HUES6 (cell line): ENCODE data around the gene ACOT7.
A peak's percentile ranks its signal among the peaks of the same experiment; 100 is the strongest.
"Not testable (repeated sequence)": the region's sequence is repeated elsewhere in the genome, so short reads cannot be mapped to it uniquely, and the experiment has no call there.

Source experiments
- H3K27ac ChIP-seq: 2 replicates; pipeline ENCODE4 v1.7.0; 2013; ENCODE audit warnings: low read depth, mild to moderate bottlenecking, low read length, inconsistent platforms
- H3K27me3 ChIP-seq: 2 replicates; pipeline ENCODE4 v1.6.1; 2013; ENCODE audit warnings: low read length; ENCODE audit not compliant: control insufficient read depth, insufficient read depth
- H3K36me3 ChIP-seq: 2 replicates; pipeline ENCODE4 v1.6.1; 2013; ENCODE audit warnings: low read length; ENCODE audit not compliant: control insufficient read depth, insufficient read depth
- H3K4me1 ChIP-seq: 2 replicates; pipeline ENCODE4 v1.6.1; 2013; ENCODE audit warnings: low read length; ENCODE audit not compliant: control insufficient read depth, insufficient read depth
- H3K4me3 ChIP-seq: 2 replicates; pipeline ENCODE4 v1.5.1; 2013; ENCODE audit warnings: low read depth, low read length
- H3K9ac ChIP-seq: one replicate; pipeline ENCODE4 v1.6.1; 2013; ENCODE audit warnings: mild to moderate bottlenecking, low read length
- H3K9me3 ChIP-seq: 2 replicates; pipeline ENCODE4 v1.6.1; 2013; ENCODE audit warnings: low read depth, low read length; ENCODE audit not compliant: control insufficient read depth, insufficient read depth

The ACOT7 gene

GRCh38 chr1:6429660-6430411 lies 36.3 kb upstream of the ACOT7 start:
- not testable (repeated sequence) for H3K4me3 ChIP-seq, H3K36me3 ChIP-seq, H3K4me1 ChIP-seq, H3K9ac ChIP-seq, H3K9me3 ChIP-seq, H3K27ac ChIP-seq
- H3K27me3 ChIP-seq, result peaks cover 52% of the 10 kb centered on the region

GRCh38 chr1:6428453-6428852 lies 34.9 kb upstream of the ACOT7 start:
- not testable (repeated sequence) for H3K4me1 ChIP-seq, H3K4me3 ChIP-seq
- peaks cover 62% of the 10 kb centered on the region for H3K27me3 ChIP-seq

GRCh38 chr1:6427441-6428390 lies 34.1 kb upstream of the ACOT7 start:
- H3K36me3 ChIP-seq, result no peaks in the 10 kb centered on the region
- H3K9me3 ChIP-seq, result no peaks in the 10 kb centered on the region
- no peak overlapping the region for H3K9ac ChIP-seq
- H3K4me1 ChIP-seq, result peaks cover 8% of the 10 kb centered on the region
- H3K4me3 ChIP-seq, result no peak overlapping the region
- H3K27me3 ChIP-seq, result peaks cover 70% of the 10 kb centered on the region
- no peak overlapping the region for H3K27ac ChIP-seq

More at GRCh38 chr1:6428453-6428852, 34.9 kb upstream of the ACOT7 start:
- not testable (repeated sequence) for H3K36me3 ChIP-seq, H3K9me3 ChIP-seq, H3K9ac ChIP-seq, H3K27ac ChIP-seq

GRCh38 chr1:6426972-6427350 lies 33.4 kb upstream of the ACOT7 start:
- no peaks in the 10 kb centered on the region for H3K9me3 ChIP-seq
- H3K36me3 ChIP-seq, result no peaks in the 10 kb centered on the region
- no peak overlapping the region for H3K4me3 ChIP-seq
- no peak overlapping the region for H3K9ac ChIP-seq
- peaks cover 8% of the 10 kb centered on the region for H3K4me1 ChIP-seq
- no peak overlapping the region for H3K27ac ChIP-seq
- H3K27me3 ChIP-seq, result peaks cover 77% of the 10 kb centered on the region

- H3K27ac ChIP-seq, result no peak overlapping the region
- H3K4me3 ChIP-seq, result no peak overlapping the region
- peaks cover 82% of the 10 kb centered on the region for H3K27me3 ChIP-seq
- no peaks in the 10 kb centered on the region for H3K9me3 ChIP-seq
- peaks cover 8% of the 10 kb centered on the region for H3K4me1 ChIP-seq
- H3K36me3 ChIP-seq, result no peaks in the 10 kb centered on the region
- no peak overlapping the region for H3K9ac ChIP-seq
These were observed 32.9 kb upstream of the ACOT7 start for GRCh38 chr1:6426277-6426971.

GRCh38 chr1:6425658-6426057 lies 32.1 kb upstream of the ACOT7 start:
- Histone ChIP-seq H3K4me3 (no peak overlapping the region), H3K27ac (no peak overlapping the region), H3K4me1 (peaks cover 8% of the 10 kb centered on the region), H3K9ac (no peak overlapping the region), H3K9me3 (no peaks in the 10 kb centered on the region), H3K27me3 (peaks cover 86% of the 10 kb centered on the region), H3K36me3 (no peaks in the 10 kb centered on the region)

- Histone ChIP-seq H3K27me3 (peaks cover 87% of the 10 kb centered on the region), H3K27ac (no peak within 1 kb of the TSS), H3K4me3 (peak within 1 kb of the TSS; percentile 47), H3K9me3 (no peaks in the 10 kb centered on the region), H3K36me3 (no peaks in the 10 kb centered on the region), H3K9ac (no peak within 1 kb of the TSS), H3K4me1 (peaks cover 15% of the 10 kb centered on the region)
These were observed 31.3 kb upstream of the ACOT7 start, which contains the start of gene ESPN for GRCh38 chr1:6424619-6425593. Gene ESPN (plus strand): TSS chr1:6424776. CDS start chr1:6424956, 180 bp downstream.

GRCh38 chr1:6424000-6424565 lies 30.5 kb upstream of the ACOT7 start:
- Histone ChIP-seq H3K9me3 (no peaks in the 10 kb centered on the region), H3K9ac (no peak overlapping the region), H3K27ac (no peak overlapping the region), H3K4me3 (peak overlapping the region; percentile 37), H3K36me3 (no peaks in the 10 kb centered on the region), H3K27me3 (peaks cover 91% of the 10 kb centered on the region), H3K4me1 (peaks cover 15% of the 10 kb centered on the region)

GRCh38 chr1:6423321-6423999 lies 29.9 kb upstream of the ACOT7 start:
- Histone ChIP-seq H3K27me3 (peaks cover 97% of the 10 kb centered on the region), H3K4me3 (peak overlapping the region; percentile 37), H3K36me3 (no peaks in the 10 kb centered on the region), H3K9me3 (no peaks in the 10 kb centered on the region), H3K4me1 (peaks cover 15% of the 10 kb centered on the region), H3K27ac (no peak overlapping the region), H3K9ac (no peak overlapping the region)
